Uterus (tissue), 2 donors: Measurements from ENCODE around the gene COG2.
"Not testable (repeated sequence)": the region's sequence is repeated elsewhere in the genome, so short reads cannot be mapped to it uniquely, and the experiment has no call there.

Source experiments
- CTCF ChIP-seq, 4 experiments: fragments of 200-600 bp in 2 of 4; fragments of 450-650 bp in 2 of 4; sonication (generic) in 2 of 4; IDR thresholded peaks; one replicate each; pipeline ENCODE4 v1.5.1; 2016 to 2019; ENCODE audit warnings: antibody characterized with exemption in 4 of 4, mild to moderate bottlenecking in 2 of 4, moderate library complexity in 1 of 4
- POLR2A ChIP-seq, 2 donors: fragments of 450-650 bp; IDR thresholded peaks; one replicate each; pipeline ENCODE4 v1.6.1; 2016; ENCODE audit warnings: antibody characterized with exemption in 2 of 2, mild to moderate bottlenecking in 1 of 2, moderate library complexity in 1 of 2

DNA sequence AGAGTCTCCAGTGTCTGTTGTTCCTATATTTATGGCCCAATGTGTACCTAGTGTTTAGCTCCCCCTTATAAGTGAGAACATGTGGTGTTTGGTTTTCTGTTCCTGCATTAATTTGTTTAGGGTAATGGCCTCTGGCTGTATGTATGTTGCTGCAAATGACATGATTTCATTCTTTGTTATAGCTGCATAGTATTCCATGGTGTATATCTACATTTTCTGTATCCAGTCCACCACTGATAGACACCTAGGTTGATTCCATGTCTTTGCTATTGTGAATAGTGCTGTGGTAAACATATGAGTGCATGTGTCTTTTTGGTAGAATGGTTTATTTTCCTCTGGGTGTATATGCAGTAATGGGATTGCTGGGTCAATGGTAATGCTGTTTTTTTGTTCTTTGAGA lies 56.7 kb downstream of the COG2 start:
- TF ChIP-seq POLR2A, CTCF (IDR thresholded peaks at IDR 0.05): not testable (repeated sequence)
